ENCODE data around the gene MCOLN1.

MCOLN1 gene

GRCh38 chr19:7542556-7543348, 20.3 kb downstream of the MCOLN1 start:
- DNase-seq (ENCODE audit: low read depth) = no peak

- no peak for DNase-seq (ENCODE audit: low read depth)
Measured at GRCh38 chr19:7544626-7545025, 22.2 kb downstream of the MCOLN1 start.

GRCh38 chr19:7545300-7545699, 22.9 kb downstream of the MCOLN1 start:
- no peak for DNase-seq (ENCODE audit: low read depth)

GRCh38 chr19:7545904-7546303, 23.5 kb downstream of the MCOLN1 start:
- DNase-seq (ENCODE audit: low read depth) = no peak

GRCh38 chr19:7547159-7547558, 24.7 kb downstream of the MCOLN1 start:
- DNase-seq (ENCODE audit: low read depth) = no peak

GRCh38 chr19:7549429-7550148, 27.2 kb downstream of the MCOLN1 start:
- no peak for DNase-seq (ENCODE audit: low read depth)

GRCh38 chr19:7550169-7550770, 27.8 kb downstream of the MCOLN1 start:
- DNase-seq (ENCODE audit: low read depth) = no peak

- DNase-seq (ENCODE audit: low read depth) = no peak
Measured at GRCh38 chr19:7550987-7551761, 28.8 kb downstream of the MCOLN1 start.

- no peak for DNase-seq (ENCODE audit: low read depth)
Measured at GRCh38 chr19:7552781-7553180, 30.4 kb downstream of the MCOLN1 start.

GRCh38 chr19:7554565-7554964, 32.1 kb downstream of the MCOLN1 start:
- DNase-seq (ENCODE audit: low read depth) = no peak

- no peak for DNase-seq (ENCODE audit: low read depth)
Measured at GRCh38 chr19:7554990-7555864, 32.8 kb downstream of the MCOLN1 start.

GRCh38 chr19:7556696-7557315, 34.4 kb downstream of the MCOLN1 start:
- DNase-seq (ENCODE audit: low read depth) = no peak

GRCh38 chr19:7558667-7559066, 36.2 kb downstream of the MCOLN1 start:
- DNase-seq (ENCODE audit: low read depth) = no peak

GRCh38 chr19:7559102-7559501, 36.7 kb downstream of the MCOLN1 start:
- DNase-seq (ENCODE audit: low read depth) = no peak

GRCh38 chr19:7560255-7560654, 37.8 kb downstream of the MCOLN1 start:
- no peak for DNase-seq (ENCODE audit: low read depth)

GRCh38 chr19:7561325-7561724, 38.9 kb downstream of the MCOLN1 start:
- DNase-seq (ENCODE audit: low read depth) = no peak

- DNase-seq (ENCODE audit: low read depth) = no peak
Measured at GRCh38 chr19:7562646-7563393, 40.4 kb downstream of the MCOLN1 start.

GRCh38 chr19:7564866-7565265, 42.4 kb downstream of the MCOLN1 start:
- no peak for DNase-seq (ENCODE audit: low read depth)

- DNase-seq (ENCODE audit: low read depth) = no peak
Measured at GRCh38 chr19:7565332-7565731, 42.9 kb downstream of the MCOLN1 start.

- no peak for DNase-seq (ENCODE audit: low read depth)
Measured at GRCh38 chr19:7570761-7571160, 48.3 kb downstream of the MCOLN1 start.

All from non-pigmented ciliary epithelial cell (primary cell).